GM19239 (cell line): ENCODE measurements around the gene THAP7.
"Not testable (repeated sequence)": the region's sequence is repeated elsewhere in the genome, so short reads cannot be mapped to it uniquely, and the experiment has no call there.

Experiments
- DNase-seq: peaks from one replicate; pipeline ENCODE4 v3.0.0; 2011; ENCODE audit warnings: low spot score; ENCODE audit not compliant: insufficient read length
- FAIRE-seq: peaks from 2 replicates; lab custom pipeline; 2011; peaks lifted over from hg19 to GRCh38; lab: Jason Lieb, UNC

The THAP7 gene

DNA sequence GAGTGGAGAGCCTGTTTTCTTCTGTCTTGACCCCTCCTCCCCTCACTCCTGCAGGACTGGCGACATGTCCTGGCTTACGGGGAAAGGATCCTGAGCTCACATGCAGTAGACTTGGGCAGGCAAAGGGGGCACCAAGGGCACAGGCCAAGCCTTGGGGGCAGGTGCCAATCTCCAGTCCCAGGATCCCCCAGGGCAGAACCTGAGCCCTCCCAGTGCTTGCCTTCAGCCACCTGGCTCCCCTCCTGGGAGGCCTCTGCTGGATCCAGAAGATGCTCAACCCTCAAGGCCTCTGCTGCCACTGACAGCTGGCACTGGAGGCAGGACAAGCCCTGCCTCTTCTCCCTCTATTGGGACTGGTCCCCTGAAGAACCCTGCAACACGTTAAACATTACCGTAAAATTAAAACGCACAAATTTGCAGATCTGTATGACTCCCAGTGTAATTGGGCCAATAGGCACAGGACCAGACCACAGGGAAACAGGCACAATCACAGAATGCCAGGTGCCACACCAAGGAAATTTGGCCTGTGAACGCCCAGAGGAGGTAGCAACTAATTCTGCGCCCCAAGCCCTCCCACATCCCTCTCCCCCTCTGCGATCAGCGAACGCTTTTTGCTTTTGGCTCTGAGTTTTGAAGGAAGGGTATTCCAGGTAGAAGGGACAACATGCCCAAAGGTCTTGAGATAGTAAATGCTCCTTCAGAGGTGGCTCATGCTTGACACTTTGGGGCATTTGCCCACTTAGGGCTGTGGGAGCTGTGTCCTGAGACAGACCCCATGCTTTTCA is 20.8 kb downstream of the THAP7 start:
- DNase-seq (no peak), FAIRE-seq (no peak)

GRCh38 chr22:20980523-20980922 is 21.4 kb downstream of the THAP7 start:
- no peak for DNase-seq
- FAIRE-seq = no peak

DNA sequence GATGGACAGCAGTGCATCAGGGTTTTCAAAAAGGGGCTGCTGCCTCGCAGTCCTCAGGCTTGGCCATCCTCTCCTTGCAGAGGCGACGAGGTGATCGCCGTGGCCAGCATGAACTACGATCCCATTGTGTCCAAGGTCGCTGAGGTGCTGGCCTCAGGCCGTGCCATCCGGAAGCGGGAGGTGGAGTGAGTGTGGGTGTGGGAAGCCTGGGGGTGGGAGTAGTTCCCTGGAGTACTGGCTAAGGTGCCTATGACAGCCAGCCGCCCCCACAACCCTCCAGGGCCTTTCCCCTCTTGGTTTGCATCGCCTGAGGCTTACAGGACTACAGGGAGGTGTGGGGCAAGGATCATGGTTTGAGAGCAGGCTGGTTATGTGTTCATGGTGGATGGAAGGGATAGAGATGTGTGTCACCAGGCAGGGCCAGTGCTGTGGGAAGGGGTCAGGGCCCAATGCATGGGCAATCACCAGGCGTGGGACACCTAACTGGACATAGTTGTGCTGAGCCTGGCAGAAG is 21.9 kb downstream of the THAP7 start:
- no peak for DNase-seq
- FAIRE-seq = no peak

GRCh38 chr22:20979243-20979809 is 22.6 kb downstream of the THAP7 start:
- no peak for DNase-seq

GRCh38 chr22:20978419-20978818 is 23.5 kb downstream of the THAP7 start:
- no peak for DNase-seq
- no peak for FAIRE-seq

More at GRCh38 chr22:20979243-20979809, 22.6 kb downstream of the THAP7 start:
- FAIRE-seq = no peak

DNA sequence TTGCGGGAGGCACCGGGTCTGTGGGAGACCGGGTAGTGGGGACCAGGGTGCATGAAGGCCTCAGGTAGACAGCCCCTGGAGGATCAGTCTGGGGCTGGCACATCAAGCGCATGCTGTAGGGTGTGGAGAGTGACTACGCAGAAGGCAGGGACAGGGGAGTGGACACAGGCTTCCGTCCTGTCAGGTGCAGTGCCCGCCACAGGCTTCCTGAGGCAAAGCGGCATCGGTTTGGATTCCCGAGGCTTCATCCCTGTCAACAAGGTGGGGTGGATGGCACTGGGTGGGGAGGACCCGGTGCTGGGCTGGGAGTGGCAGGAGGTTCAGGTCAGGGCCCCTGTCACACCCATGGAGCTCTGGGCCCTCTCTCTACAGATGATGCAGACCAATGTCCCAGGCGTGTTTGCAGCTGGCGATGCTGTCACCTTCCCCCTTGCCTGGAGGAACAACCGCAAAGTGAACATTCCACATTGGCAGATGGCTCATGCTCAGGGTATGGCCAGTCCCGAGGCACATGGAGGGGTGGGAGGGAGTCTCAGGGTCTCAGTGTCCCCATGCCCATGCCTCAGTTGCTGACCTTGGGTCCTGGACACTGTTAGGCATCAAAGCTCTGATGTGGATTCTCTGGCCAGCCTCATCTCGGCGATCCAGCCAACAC is 24.3 kb downstream of the THAP7 start:
- DNase-seq (no peak), FAIRE-seq (no peak)

DNA sequence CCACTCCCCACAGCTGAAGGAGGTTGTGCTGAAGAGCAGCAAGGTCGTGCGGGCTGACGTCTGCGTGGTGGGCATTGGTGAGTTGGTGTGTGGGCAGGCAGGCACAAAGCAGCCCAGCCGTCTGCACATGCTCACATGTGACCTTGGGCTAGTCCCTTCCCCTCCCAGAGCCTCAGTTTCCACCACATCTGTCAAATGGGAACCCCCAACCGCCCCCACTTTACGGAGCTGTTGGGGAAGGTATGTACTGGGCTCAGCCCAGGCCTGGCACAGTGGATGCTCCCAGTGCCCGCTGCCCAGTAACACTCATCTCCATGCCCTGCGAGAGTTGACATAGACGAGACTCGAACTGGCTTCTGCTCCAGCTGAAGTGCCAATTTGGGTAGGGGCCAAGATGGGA is 24.9 kb downstream of the THAP7 start:
- DNase-seq = no peak
- no peak for FAIRE-seq

DNA sequence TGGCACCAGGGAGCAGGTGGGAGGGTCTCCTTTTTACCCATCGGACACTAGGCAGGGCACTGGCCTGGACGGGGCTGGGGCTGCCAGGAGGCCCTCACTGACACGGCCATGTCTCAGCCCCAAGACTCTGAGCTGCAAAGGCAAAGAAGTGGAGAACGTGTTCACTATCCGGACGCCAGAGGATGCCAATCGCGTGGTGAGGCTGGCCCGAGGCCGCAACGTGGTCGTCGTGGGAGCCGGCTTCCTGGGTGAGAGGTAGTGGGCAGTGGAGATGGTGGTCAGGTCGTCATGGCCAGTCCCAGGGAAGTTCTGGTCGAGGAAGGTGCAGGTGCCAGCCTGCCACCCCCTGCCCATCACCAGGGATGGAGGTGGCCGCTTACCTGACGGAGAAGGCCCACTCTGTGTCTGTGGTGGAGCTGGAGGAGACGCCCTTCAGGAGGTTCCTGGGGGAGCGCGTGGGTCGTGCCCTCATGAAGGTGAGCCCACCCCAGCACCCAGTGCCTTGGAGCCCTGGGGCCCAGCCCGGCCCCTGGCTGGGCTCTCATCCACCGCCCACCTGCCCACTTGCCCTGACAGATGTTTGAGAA is 25.5 kb downstream of the THAP7 start:
- FAIRE-seq = no peak
- no peak for DNase-seq

- FAIRE-seq = no peak
- DNase-seq = no peak
Measured at GRCh38 chr22:20975541-20976290, 26.2 kb downstream of the THAP7 start.

- FAIRE-seq = no peak
Measured at GRCh38 chr22:20974336-20974955, 27.5 kb downstream of the THAP7 start.

GRCh38 chr22:20973634-20974286 is 28.2 kb downstream of the THAP7 start:
- DNase-seq = no peak
- FAIRE-seq = no peak

More at GRCh38 chr22:20974336-20974955, 27.5 kb downstream of the THAP7 start:
- DNase-seq = no peak

GRCh38 chr22:20972933-20973577 is 28.9 kb downstream of the THAP7 start:
- FAIRE-seq = no peak
- no peak for DNase-seq

DNA sequence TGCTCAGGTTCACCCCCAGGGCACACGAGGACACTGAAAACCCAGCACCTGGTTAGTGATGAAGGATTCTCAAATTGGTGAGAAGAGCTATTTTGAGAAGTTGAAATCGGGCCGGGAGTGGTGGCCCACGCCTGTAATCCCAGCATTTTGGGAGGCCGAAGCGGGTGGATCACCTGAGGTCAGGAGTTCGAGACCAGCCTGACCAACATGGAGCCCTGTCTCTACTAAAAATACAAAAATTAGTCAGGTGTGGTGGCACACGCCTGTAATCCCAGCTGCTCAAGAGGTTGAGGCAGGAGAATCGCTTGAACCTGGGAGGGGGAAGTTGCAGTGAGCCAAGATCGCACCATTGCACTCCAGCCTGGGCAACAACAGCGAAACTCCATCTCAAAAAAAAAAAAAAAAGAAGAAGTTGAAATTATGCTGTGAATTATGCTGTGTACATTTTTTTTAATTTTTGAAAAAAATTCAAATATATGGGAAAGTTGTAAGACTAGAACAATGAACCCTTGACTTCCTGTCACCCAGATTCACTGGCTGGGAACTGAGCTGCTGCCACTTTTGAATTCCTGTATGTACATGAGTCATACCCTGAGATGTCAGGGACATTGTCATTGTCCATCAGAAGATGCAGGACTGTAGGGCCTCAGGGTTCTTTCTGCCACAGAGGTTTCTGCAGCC is 29.8 kb downstream of the THAP7 start:
- FAIRE-seq, DNase-seq: not testable (repeated sequence)

DNA sequence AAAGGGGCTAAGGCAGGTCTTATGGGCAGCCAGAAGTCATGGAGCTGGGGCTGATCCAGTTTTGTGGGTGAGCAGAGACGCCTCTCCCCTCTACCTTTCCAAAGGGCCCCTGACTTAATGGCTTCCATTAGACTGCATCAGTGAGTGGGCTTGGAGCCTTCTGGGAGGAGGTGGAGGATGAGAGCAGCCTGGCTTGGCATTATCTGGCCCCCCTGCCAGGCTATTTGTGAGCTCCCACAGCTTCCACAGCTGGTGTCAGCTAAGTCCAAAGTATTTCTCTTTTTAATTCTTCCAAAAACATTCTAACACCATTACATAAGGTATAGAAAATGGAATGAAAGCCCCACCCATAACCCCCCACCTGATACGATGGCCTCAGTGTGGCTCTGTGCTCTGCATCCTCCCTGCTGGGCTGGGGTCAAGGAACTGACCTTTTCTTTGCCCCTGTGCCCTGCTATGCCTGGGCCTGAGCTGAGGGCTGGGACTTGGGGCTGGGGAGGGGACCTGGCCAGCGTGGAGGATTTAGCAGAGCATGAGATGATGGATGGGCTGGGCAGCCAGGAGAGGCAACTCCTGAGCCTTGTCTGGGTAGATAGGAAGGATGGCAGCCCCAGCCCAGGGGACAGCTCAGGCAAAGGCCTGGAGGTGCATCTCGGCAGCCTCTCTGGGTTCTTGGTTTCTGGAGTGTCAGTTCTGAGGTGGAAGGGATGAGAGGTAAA is 30.8 kb downstream of the THAP7 start:
- DNase-seq = no peak
- FAIRE-seq = no peak

- no peak for DNase-seq
- no peak for FAIRE-seq
Measured at GRCh38 chr22:20968281-20968977, 33.5 kb downstream of the THAP7 start.

DNA sequence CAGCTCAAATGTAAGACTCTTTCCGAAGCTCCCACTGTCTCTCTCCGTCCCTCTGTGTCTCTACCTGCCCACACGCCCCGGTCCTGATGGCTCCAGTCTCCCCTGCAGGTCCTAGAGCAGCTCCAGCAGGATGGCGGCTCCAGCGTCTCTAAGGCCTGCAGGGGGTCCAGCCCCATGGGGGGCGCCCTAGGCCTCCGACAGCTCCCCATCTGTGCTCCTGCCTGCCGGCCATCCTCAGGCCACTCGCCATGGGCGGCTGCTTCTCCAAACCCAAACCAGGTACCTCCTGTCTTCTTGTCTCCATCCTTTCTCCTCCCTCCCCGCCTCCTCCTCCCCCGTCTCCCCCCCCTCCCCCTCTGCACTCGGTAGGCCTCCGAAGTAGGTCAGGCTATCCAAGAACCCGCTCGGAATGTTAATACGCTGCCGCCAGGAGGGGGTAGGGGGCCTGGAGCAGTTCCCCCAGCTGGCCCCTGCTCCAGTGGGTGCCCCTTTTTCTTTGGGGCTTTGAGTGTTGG is 34.2 kb downstream of the THAP7 start:
- no peak for DNase-seq
- no peak for FAIRE-seq
